H9 (cell line): ENCODE results near the gene IPPK. TPM values are rescaled to one million over a fixed set of nuclear protein-coding genes. Genes with fewer than 3 reads are reported as not detected.

ENCODE experiments used
- DNase-seq: peaks from one replicate; pipeline ENCODE4 v3.0.0-alpha.2; 2017
- H2AFZ ChIP-seq: one replicate; pipeline ENCODE4 v1.6.1; 2013; ENCODE audit warnings: mild to moderate bottlenecking, low read length, control low read depth, moderate library complexity
- H2AK5ac ChIP-seq: 2 replicates; pipeline ENCODE4 v1.6.1; 2013; ENCODE audit warnings: low read length, control low read depth, mixed read lengths; ENCODE audit not compliant: insufficient read length
- H2BK120ac ChIP-seq: one replicate; pipeline ENCODE4 v1.6.1; 2013; ENCODE audit warnings: low read depth, mild to moderate bottlenecking, low read length, control low read depth, inconsistent platforms; ENCODE audit not compliant: poor library complexity, severe bottlenecking
- H2BK12ac ChIP-seq: 2 replicates; pipeline ENCODE4 v1.6.1; 2013; ENCODE audit warnings: low read length, control low read depth, mixed read lengths, low read depth; ENCODE audit not compliant: insufficient read length
- H2BK15ac ChIP-seq: 2 replicates; pipeline ENCODE4 v1.6.1; 2013; ENCODE audit warnings: low read depth, low read length, control low read depth
- H2BK20ac ChIP-seq: one replicate; pipeline ENCODE4 v1.6.1; 2013; ENCODE audit warnings: low read depth, mild to moderate bottlenecking, low read length, control low read depth, inconsistent platforms; ENCODE audit not compliant: poor library complexity, severe bottlenecking
- H2BK5ac ChIP-seq: 2 replicates; pipeline ENCODE4 v1.6.1; 2013; ENCODE audit warnings: low read length, control low read depth, mixed read lengths; ENCODE audit not compliant: insufficient read length
- H3K14ac ChIP-seq: 2 replicates; pipeline ENCODE4 v1.6.1; 2013; ENCODE audit warnings: low read length, control low read depth; ENCODE audit not compliant: insufficient read depth
- H3K18ac ChIP-seq: 2 replicates; pipeline ENCODE4 v1.6.1; 2013; ENCODE audit warnings: low read depth, mild to moderate bottlenecking, mixed read lengths, low read length, control low read depth; ENCODE audit not compliant: insufficient read length
- H3K23ac ChIP-seq: 2 replicates; pipeline ENCODE4 v1.6.1; 2013; ENCODE audit warnings: low read length, control low read depth, mixed read lengths, low read depth; ENCODE audit not compliant: insufficient read length
- H3K23me2 ChIP-seq: 2 replicates; pipeline ENCODE4 v1.6.1; 2013; ENCODE audit warnings: low read depth, mild to moderate bottlenecking, mixed read lengths, low read length, control low read depth; ENCODE audit not compliant: insufficient read length, poor library complexity, severe bottlenecking
- H3K27ac ChIP-seq: 2 replicates; pipeline ENCODE4 v1.5.1; 2013; ENCODE audit warnings: low read length, control low read depth, mixed read lengths, low read depth; ENCODE audit not compliant: insufficient read length
- H3K27me3 ChIP-seq: 2 replicates; pipeline ENCODE4 v1.6.1; 2013; ENCODE audit warnings: low read length, control low read depth, inconsistent platforms; ENCODE audit not compliant: insufficient read depth
- H3K4ac ChIP-seq: 2 replicates; pipeline ENCODE4 v1.6.1; 2013; ENCODE audit warnings: low read depth, mild to moderate bottlenecking, control low read depth, inconsistent platforms, low read length, moderate library complexity
- H3K4me1 ChIP-seq: 2 replicates; pipeline ENCODE4 v1.6.1; 2013; ENCODE audit warnings: low read length, control low read depth, inconsistent platforms; ENCODE audit not compliant: insufficient read depth
- H3K4me2 ChIP-seq: 2 replicates; pipeline ENCODE4 v1.6.1; 2013; ENCODE audit warnings: low read length, control low read depth, mixed read lengths; ENCODE audit not compliant: insufficient read length, insufficient read depth
- H3K56ac ChIP-seq: 2 replicates; pipeline ENCODE4 v1.6.1; 2013; ENCODE audit warnings: low read depth, mild to moderate bottlenecking, mixed read lengths, low read length, control low read depth; ENCODE audit not compliant: insufficient read length
- H3K79me1 ChIP-seq: 2 replicates; pipeline ENCODE4 v1.6.1; 2013; ENCODE audit warnings: low read depth, mild to moderate bottlenecking, moderate library complexity, low read length, control low read depth, inconsistent platforms; ENCODE audit not compliant: insufficient read depth, poor library complexity, severe bottlenecking
- H3K79me2 ChIP-seq: 2 replicates; pipeline ENCODE4 v1.6.1; 2013; ENCODE audit warnings: low read length, control low read depth, inconsistent platforms; ENCODE audit not compliant: insufficient read depth
- H3K9ac ChIP-seq: 2 replicates; pipeline ENCODE4 v1.6.1; 2013; ENCODE audit warnings: low read length, control low read depth, mixed read lengths; ENCODE audit not compliant: insufficient read length; ENCODE audit errors: extremely low read depth
- H3K9me3 ChIP-seq: one replicate; pipeline ENCODE4 v1.6.1; 2013; ENCODE audit warnings: low read depth, low read length, inconsistent platforms; ENCODE audit not compliant: control insufficient read depth
- H3T11ph ChIP-seq: one replicate; pipeline ENCODE4 v1.6.1; 2013; ENCODE audit warnings: mild to moderate bottlenecking, low read length, control low read depth, inconsistent platforms
- H4K20me1 ChIP-seq: one replicate; pipeline ENCODE4 v1.6.1; 2013; ENCODE audit not compliant: control insufficient read depth, insufficient read length, insufficient read depth
- H4K5ac ChIP-seq: 2 replicates; pipeline ENCODE4 v1.6.1; 2013; ENCODE audit warnings: low read depth, mild to moderate bottlenecking, mixed read lengths, low read length, control low read depth; ENCODE audit not compliant: insufficient read length
- H4K8ac ChIP-seq: replicated peaks from 2 replicates; pipeline ENCODE4 v1.6.1; 2013; ENCODE audit warnings: low read length, control low read depth, mixed read lengths, low read depth; ENCODE audit not compliant: insufficient read length
- H4K91ac ChIP-seq: 2 replicates; pipeline ENCODE4 v1.6.1; 2013; ENCODE audit warnings: low read depth, mild to moderate bottlenecking, moderate library complexity, mixed read lengths, low read length, control low read depth; ENCODE audit not compliant: insufficient read length
- H3K27ac Mint-ChIP-seq, 3 experiments: 2 replicates in 2 of 3; 3 replicates in 1 of 3; pipeline ENCODE4 v1.8.0; 2020 to 2021; ENCODE audit warnings: mixed read lengths in 3 of 3, mild to moderate bottlenecking in 1 of 3, moderate library complexity in 1 of 3
- H3K27me3 Mint-ChIP-seq: 2 replicates; pipeline ENCODE4 v1.8.0; 2021; ENCODE audit warnings: low read depth, mild to moderate bottlenecking, moderate library complexity, mixed read lengths
- H3K36me3 Mint-ChIP-seq, 3 experiments: 2 replicates in 2 of 3; 3 replicates in 1 of 3; pipeline ENCODE4 v1.8.0; 2020 to 2021; ENCODE audit warnings: low read depth in 3 of 3, mixed read lengths in 3 of 3; ENCODE audit not compliant: insufficient read depth in 1 of 3
- H3K4me1 Mint-ChIP-seq, 2 experiments: 2 replicates each; pipeline ENCODE4 v1.8.0; 2020; ENCODE audit warnings: mixed read lengths in 2 of 2
- H3K4me3 Mint-ChIP-seq, 2 experiments: 2 replicates in 1 of 2; 3 replicates in 1 of 2; pipeline ENCODE4 v1.8.0; 2020 to 2021; ENCODE audit warnings: mild to moderate bottlenecking in 2 of 2, mixed read lengths in 2 of 2, moderate library complexity in 1 of 2
- H3K9me3 Mint-ChIP-seq, 2 experiments: 2 replicates in 1 of 2; 3 replicates in 1 of 2; pipeline ENCODE4 v1.8.0; 2020; ENCODE audit warnings: mild to moderate bottlenecking in 2 of 2, mixed read lengths in 2 of 2, moderate library complexity in 1 of 2
- total RNA-seq: library from RNA; stranded (reverse); gene quantifications from 2 replicates; pipeline ENCODE4 v1.2.1, GENCODE V29; 2021
- TF ChIP-seq, protein P1 (sequence below): fragments of 200-600 bp; sonication (generic); conservative IDR thresholded peaks from 3 replicates; pipeline ENCODE4 v1.8.0; 2021; ENCODE audit warnings: antibody characterized with exemption, mild to moderate bottlenecking

IPPK gene
- total RNA-seq, 1 experiment from 2014 or later, result 10.7 TPM

DNA sequence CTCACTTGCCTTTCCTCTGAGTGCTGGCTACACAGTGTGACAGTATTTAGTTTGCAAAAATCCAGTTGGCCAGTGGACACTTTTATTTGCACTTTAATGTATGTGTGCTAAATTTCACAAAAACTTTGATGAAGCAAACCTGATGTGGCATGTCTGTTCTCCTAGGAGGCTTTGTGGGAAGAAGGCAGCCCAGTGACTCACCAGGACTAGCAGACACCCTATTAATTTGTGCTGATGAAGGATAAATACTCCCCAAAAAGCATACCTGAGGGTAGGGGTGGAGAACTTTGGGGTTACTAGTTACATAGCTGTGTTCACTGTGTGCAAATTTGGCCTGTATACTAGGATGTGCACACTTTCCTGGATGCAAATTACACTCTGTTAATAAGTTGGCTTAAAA is 39.3 kb upstream of the IPPK start:
- no peak overlapping the region for H3K18ac ChIP-seq
- no peak overlapping the region for H2BK5ac ChIP-seq
- H3K4ac ChIP-seq, result no peak overlapping the region
- TF ChIP-seq, protein P1, sequence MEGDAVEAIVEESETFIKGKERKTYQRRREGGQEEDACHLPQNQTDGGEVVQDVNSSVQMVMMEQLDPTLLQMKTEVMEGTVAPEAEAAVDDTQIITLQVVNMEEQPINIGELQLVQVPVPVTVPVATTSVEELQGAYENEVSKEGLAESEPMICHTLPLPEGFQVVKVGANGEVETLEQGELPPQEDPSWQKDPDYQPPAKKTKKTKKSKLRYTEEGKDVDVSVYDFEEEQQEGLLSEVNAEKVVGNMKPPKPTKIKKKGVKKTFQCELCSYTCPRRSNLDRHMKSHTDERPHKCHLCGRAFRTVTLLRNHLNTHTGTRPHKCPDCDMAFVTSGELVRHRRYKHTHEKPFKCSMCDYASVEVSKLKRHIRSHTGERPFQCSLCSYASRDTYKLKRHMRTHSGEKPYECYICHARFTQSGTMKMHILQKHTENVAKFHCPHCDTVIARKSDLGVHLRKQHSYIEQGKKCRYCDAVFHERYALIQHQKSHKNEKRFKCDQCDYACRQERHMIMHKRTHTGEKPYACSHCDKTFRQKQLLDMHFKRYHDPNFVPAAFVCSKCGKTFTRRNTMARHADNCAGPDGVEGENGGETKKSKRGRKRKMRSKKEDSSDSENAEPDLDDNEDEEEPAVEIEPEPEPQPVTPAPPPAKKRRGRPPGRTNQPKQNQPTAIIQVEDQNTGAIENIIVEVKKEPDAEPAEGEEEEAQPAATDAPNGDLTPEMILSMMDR, result no peak
- H2AFZ ChIP-seq, result no peak overlapping the region
- H3K56ac ChIP-seq, result no peak overlapping the region
- no peaks in the 10 kb centered on the region for H4K20me1 ChIP-seq
- no peak overlapping the region for H3K23ac ChIP-seq
- H2BK20ac ChIP-seq, result no peak overlapping the region
- H3K9ac ChIP-seq, result no peak overlapping the region
- H3K9me3 ChIP-seq, result no peaks in the 10 kb centered on the region
- H3K27ac Mint-ChIP-seq, result no peak overlapping the region
- no peaks in the 10 kb centered on the region for H3K9me3 Mint-ChIP-seq
- no peak for DNase-seq
- no peak overlapping the region for H2AK5ac ChIP-seq
- H4K8ac ChIP-seq, result no peak overlapping the region
- H4K91ac ChIP-seq, result no peak overlapping the region
- H2BK120ac ChIP-seq, result no peak overlapping the region
- H3K27me3 Mint-ChIP-seq, result no peaks in the 10 kb centered on the region
- H3K4me1 Mint-ChIP-seq, result no peaks in the 10 kb centered on the region
- H2BK15ac ChIP-seq, result no peak overlapping the region
- no peak overlapping the region for H4K5ac ChIP-seq
- no peaks in the 10 kb centered on the region for H3K4me1 ChIP-seq
- H3K27me3 ChIP-seq, result no peaks in the 10 kb centered on the region
- no peaks in the 10 kb centered on the region for H3K79me2 ChIP-seq
- no peak overlapping the region for H3K14ac ChIP-seq
- no peaks in the 10 kb centered on the region for H3K79me1 ChIP-seq
- H2BK12ac ChIP-seq, result no peak overlapping the region
- H3K23me2 ChIP-seq, result no peaks in the 10 kb centered on the region
- no peak overlapping the region for H3K4me2 ChIP-seq
- H3K4me3 Mint-ChIP-seq, result no peak overlapping the region
- no peak overlapping the region for H3K27ac ChIP-seq
- H3T11ph ChIP-seq, result no peak overlapping the region
- peaks cover 7 to 32% (median 25%) of the 10 kb centered on the region in 3 experiments; a peak in 6 of 7 replicates for H3K36me3 Mint-ChIP-seq
